GM19452 (cell line): Measurements from ENCODE around the gene TYW1B.
"Not testable (repeated sequence)": the region's sequence is repeated elsewhere in the genome, so short reads cannot be mapped to it uniquely, and the experiment has no call there.

Source experiments
- ATAC-seq: cut with Tn5 transposase; IDR thresholded peaks from one replicate; pipeline ENCODE4 v1.9.1; 2021; ENCODE audit not compliant: unreplicated experiment

Gene TYW1B

DNA sequence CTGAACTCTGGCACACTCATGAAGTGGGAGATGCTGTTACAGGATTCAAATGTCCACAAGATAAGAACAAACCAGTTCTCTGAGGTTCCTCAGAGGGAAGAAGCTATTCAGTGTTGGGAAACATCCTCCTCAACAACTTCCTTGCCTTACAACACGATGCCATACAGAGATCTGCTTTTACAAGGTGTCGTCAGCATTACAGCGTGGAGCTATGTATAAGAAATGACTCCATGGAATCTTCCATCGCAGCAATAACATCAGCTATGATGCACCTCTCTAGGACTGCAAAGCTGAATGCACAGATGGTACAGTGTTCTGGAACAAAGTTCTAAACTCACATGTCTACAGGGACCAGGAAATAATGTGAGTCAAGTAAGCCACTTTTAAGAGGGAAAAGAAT is 122.3 kb downstream of the TYW1B start:
- ATAC-seq = not testable (repeated sequence)

DNA sequence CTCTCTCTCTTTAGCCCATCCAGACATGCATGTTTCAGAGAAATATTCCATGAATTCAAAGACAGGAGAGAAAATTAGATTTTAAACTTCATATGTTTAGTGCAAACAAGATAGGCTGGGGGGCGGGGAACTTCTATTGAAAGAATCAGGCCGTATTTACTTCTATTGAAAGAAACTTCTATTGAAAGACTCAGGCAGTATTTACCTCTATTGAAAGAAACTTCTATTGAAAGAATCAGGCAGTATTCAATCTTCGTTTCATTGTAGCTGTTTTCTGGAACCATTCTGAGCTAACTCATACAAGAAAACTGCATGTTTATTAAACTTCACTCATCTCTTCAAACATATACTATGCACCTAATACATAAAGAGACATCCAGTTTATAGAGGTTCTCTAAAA is 123.1 kb downstream of the TYW1B start:
- ATAC-seq = no peak

GRCh38 chr7:72700548-72700947 is 127.5 kb downstream of the TYW1B start:
- ATAC-seq = not testable (repeated sequence)

GRCh38 chr7:72697066-72697465 is 130.9 kb downstream of the TYW1B start:
- ATAC-seq = not testable (repeated sequence)

DNA sequence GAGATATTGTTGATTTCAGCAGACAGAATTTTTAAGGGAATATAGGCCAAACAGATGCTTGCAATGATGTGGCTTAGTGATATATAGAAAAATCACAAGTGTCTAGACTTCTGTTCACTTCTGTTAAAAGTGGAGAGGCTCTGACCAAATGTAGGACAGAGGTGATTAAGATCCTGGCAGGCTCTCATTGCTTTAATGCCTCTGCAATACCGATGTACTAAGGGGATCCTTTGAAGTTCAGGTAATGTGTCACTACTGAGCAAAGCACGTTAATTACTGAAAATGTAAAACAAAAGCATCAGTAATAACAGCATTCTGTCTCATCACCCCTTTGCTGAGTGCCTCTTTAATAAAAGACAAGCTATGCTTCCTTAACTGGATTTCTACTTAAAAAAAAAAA is 131.4 kb downstream of the TYW1B start:
- not testable (repeated sequence) for ATAC-seq

DNA sequence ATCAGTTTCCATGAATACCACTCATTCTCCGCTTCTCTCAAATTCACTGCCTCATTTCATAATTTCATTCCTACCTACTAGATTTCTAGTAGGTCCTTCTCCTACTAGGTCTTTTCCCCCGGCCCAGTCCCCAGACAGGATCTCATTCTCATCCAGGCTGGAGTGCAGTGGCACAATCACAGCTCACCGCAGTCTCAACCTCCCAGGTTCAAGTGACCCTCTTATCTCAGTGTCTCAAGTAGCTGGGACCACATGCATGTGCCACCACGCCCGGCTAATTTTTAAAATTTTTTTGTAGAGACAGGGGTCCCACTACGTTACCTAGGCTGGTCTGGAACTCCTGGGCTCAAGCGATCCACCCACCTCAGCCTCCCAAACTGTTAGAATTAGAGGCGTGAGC is 132.5 kb downstream of the TYW1B start:
- ATAC-seq = not testable (repeated sequence)

DNA sequence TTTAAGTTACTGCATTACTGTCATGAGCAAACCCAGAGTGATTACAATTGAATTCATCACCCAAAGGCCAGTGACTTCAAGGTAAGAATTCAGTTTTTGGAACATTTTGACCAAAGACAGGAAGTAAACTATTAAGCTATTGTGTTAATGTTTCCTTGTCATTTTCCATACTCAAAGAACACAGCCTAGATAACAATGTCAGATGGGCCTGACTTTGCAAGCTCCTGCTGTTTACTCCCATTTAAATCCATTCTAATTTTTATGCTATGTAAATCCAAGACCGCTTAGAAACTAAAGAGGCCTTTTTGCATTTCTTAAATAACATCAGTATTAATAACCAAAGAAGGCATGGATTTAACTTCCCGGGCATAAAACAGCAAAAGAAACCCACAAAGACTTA is 136.6 kb downstream of the TYW1B start:
- ATAC-seq = not testable (repeated sequence)

- not testable (repeated sequence) for ATAC-seq
Measured at GRCh38 chr7:72690177-72690576, 137.8 kb downstream of the TYW1B start.

GRCh38 chr7:72689344-72689743 is 138.7 kb downstream of the TYW1B start:
- not testable (repeated sequence) for ATAC-seq

GRCh38 chr7:72681211-72681610 is 146.8 kb downstream of the TYW1B start:
- not testable (repeated sequence) for ATAC-seq

DNA sequence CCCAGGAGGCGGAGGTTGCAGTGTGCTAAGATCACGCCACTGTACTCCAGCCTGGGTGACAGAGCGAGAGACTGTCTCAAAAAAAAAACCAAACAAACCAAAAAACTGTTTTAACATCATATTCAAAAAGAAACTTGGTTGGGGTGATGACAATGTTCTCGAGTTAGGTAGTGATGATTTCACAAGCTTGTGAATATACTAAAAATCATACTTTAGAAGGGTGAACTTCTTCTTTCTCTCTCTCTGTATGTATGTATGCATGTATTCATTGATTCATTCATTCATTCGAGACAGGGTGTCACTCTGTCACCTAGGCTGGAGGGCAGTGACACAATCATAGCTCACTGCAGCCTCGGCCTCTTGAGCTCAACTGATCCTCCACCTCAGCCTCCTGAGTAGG is 151.1 kb downstream of the TYW1B start:
- not testable (repeated sequence) for ATAC-seq

GRCh38 chr7:72676086-72676690 is 151.8 kb downstream of the TYW1B start:
- ATAC-seq = not testable (repeated sequence)

DNA sequence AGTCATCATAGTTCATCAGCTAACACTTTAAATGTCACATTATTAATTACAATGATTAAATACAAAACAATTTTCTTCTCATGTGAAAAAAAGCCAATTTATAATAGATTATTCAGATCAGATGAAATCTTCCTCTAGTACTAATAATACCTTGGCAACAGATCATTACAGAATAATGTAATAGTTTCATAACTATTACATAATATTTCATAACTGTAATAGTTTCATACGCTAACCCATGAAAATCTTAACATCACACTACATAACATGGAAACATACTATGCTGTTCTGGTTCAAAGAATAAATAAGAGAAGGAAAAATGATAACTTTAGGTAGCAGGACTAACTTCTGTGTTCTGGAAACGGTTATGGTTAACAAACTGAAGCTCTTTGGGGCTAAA is 152.3 kb downstream of the TYW1B start:
- ATAC-seq = not testable (repeated sequence)

DNA sequence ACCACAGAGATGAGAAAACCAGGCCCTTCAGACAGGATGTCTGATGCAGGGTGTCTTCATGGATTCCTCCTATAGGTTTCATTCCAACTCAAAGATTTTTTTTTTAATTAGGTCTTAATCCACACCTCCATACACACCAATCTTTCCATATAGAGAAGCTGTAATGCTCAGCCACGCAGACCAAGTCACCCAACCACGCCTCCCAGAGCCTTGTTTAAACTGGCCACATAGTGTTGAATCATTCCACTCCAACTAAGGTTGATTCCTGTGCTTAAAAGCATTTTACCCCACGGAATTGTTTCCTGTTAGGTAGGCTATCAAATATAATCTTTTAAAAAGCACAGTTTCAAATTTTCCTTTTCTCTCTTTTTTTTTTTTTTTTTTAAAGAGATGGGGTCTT is 153.6 kb downstream of the TYW1B start:
- ATAC-seq = no peak

GRCh38 chr7:72670850-72671249 is 157.2 kb downstream of the TYW1B start:
- ATAC-seq = not testable (repeated sequence)

- ATAC-seq = not testable (repeated sequence)
Measured at GRCh38 chr7:72668435-72668834, 159.6 kb downstream of the TYW1B start.

- not testable (repeated sequence) for ATAC-seq
Measured at GRCh38 chr7:72667049-72667448, 161.0 kb downstream of the TYW1B start.

DNA sequence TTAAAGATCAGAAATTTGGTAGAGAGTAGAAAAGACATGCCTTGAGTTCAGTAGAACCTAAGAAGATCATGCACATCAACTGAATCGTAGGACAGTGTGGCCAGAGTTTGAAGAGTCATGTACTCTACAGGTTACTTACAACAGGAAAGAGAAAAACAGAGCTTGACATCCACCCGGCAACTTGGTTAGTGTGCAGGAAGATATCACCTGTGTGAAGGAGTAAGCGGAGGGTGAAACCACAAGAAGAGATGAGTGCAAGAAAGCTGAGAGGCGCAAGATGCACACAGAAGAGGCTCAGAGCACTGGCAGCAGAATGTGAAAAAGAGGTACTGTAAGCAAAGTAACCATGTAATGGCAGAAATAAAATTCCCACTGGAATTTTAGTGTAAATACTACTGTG is 179.4 kb downstream of the TYW1B start:
- not testable (repeated sequence) for ATAC-seq

DNA sequence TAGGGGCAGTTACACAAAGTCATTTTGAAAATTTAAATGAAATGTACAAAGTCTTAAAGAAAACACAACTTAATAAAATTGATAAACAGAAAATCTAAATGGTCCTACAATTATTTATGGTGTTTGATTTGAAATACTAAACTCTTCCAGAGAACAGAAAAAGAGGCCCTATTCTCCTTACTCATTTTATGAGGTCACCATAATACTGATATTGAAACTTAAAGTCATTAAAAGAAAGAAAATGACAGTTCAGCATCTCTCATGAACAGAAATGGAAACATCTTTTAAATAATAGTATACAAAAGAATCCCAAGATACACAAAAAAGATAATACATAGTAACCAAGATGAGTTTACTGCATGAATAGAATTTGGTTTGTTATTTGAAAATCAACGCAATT is 184.3 kb downstream of the TYW1B start:
- ATAC-seq = not testable (repeated sequence)

GRCh38 chr7:72641485-72642248 is 186.3 kb downstream of the TYW1B start:
- ATAC-seq = not testable (repeated sequence)

GRCh38 chr7:72640740-72641139 is 187.3 kb downstream of the TYW1B start:
- ATAC-seq = not testable (repeated sequence)

- not testable (repeated sequence) for ATAC-seq
Measured at GRCh38 chr7:72635273-72635908, 192.6 kb downstream of the TYW1B start.
